Activated CD4-positive, alpha-beta T cell treated with anti-CD3 and anti-CD28 coated beads for 24 hours (primary cell): ENCODE measurements around the gene CLDN19.
"Not testable (repeated sequence)": the region's sequence is repeated elsewhere in the genome, so short reads cannot be mapped to it uniquely, and the experiment has no call there.

Experiments used
- DNase-seq, 2 donors: peaks; one replicate each; pipeline ENCODE4 v3.0.0-alpha.2; 2020; ENCODE audit warnings: low read depth in 2 of 2

The CLDN19 gene

DNA sequence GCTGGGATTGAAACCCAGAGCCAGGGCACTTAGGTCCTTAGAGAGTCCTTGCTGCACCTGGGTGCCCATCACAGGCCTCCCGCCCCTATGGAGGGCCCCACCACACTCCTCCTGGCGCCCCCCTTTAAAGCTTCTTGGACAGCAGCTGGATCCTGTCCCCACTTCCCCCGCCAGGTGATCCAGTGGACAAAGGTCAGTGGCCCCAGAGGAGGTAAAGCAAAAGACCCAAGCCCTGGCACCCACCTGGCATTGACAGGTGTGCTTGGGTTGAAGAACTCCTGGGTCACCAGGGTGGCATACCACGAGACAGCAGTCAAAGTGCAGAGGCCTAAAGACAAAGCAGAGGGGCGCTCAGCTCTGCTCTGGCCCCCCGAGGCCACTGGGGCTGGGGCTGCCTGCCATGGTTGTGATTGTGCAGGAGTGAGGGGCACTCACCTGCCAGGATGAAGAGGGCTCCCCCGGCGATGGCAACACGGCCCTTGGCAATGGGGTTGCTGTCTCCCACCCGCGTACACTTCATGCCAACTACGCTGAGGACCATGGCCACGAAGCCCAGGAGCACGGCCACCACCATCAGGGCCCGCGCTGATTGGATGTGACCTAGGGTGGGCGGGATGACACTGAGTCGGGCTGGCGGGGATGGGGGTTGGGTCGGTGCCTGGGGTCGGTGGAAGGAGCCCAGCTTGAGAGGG, 1.9 kb downstream of the CLDN19 start:
- DNase-seq = no peak

DNA sequence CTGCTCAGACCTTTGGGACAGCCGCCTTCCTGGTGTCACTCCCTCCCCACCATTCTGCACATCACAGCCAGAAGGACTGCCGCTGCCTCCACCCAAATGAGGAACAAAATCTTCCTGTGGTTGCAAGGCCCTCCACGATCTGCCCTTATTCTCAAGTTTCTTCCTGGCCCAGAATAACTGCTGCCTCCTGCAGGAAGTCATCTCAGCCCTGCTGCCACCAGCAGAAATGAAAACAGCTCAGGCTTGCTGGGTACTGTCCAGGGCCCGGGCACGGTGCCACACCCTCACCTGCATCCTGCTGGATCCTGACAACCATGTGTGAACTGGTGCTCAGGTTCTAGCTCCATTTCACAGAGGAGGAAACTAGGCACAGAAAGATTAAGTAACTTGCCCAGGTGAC, 2.8 kb downstream of the CLDN19 start:
- no peak for DNase-seq

DNA sequence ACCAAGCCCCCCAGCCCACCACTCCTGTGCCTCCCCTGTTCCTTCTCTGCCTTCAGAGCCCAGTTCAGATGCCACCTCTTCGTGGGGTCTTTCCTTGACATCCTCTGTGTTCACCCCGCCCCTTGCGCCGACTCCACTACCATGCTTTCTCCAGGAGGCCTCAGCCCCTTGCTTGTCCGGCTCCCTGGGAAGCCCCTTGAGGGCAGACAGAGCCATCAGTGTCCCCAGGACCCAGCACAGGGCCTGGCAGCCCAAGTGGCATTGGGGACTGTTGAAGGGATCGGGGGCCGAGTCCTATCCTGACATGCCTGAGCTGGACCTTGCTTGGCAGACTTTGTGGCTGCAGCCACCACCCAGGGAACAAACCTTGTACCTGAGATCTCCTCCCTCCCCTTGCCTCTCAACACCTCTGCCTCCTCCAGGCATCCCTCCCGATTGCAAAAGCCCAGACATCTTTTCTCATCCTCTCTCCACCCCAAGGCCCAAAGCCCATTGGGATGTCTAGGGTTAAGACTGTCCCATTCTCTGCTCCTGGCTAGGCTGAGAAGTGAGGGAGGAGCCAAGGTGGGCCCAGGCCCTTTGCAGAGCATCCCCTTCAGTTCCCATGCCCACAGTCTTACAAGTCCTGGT, 3.4 kb downstream of the CLDN19 start:
- DNase-seq = no peak

DNA sequence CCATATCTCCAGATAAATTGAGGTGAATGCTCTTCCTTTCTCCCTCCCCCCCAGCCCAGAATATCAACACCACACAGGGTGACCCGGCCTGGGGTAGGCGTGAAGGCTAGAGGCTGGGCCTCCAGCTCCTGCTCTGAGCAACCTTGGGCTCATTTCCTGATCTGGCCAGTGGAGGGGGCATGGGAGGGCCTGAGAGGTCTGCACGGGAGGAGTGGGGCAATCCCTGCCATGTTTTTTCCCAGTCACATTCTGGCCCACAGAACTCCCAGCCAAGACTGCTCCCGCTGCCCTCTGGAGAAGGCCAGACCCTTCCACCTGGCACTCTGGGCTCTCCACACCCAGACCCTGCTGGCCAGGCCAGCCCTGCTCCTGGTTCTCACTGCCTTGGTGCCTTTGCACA, 3.9 kb downstream of the CLDN19 start:
- no peak for DNase-seq

DNA sequence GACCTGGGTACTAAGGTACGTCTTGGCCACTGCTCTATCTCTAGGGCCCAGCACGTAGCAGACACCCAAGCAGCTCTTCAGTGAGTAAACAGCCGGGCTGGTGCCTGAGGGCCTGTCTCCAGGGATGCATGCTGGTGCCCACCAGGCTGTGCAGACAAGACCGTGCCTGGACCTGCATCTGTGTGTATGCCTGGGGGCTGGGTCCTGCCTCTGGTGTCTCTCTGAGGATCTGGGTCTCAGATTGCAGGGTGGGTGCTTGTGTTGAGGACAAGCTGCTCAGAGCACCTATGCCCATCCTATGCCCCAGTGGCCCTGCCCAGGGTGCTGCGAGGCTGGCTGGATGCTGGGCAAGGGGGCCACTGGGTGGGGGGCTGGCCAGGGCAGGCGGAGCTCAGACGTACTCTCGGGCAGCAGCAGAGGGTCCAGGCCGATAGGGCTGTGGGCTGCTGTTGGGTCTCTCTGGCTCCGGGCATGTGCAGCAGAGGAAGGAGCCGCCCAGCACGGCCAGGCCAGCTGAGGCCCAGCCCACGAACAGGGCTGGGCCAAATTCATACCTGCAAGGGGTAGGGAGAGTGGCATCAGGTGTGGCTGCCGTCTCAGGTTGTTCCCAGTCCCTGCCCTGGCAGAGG, 4.4 kb downstream of the CLDN19 start:
- DNase-seq = no peak

DNA sequence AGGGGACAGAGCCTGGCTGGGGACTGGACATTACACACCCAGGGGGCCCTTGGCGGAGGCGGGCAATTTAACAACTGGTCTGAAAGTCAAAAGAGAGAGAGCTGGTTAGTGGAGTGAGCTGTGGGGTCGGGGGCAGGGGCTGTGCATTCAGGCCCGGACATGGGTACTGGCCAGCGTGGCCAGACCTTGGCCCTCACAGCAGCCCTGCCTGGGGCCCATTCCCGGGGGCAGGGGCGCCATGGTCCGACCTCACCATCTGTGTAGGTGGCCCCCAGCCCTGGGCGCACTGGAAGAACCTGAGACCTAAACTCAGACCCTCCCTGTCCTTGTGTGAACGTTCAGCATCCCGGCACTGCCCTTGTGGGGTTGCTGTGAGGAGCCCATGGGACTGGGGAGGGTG, 5.0 kb downstream of the CLDN19 start:
- no peak for DNase-seq

DNA sequence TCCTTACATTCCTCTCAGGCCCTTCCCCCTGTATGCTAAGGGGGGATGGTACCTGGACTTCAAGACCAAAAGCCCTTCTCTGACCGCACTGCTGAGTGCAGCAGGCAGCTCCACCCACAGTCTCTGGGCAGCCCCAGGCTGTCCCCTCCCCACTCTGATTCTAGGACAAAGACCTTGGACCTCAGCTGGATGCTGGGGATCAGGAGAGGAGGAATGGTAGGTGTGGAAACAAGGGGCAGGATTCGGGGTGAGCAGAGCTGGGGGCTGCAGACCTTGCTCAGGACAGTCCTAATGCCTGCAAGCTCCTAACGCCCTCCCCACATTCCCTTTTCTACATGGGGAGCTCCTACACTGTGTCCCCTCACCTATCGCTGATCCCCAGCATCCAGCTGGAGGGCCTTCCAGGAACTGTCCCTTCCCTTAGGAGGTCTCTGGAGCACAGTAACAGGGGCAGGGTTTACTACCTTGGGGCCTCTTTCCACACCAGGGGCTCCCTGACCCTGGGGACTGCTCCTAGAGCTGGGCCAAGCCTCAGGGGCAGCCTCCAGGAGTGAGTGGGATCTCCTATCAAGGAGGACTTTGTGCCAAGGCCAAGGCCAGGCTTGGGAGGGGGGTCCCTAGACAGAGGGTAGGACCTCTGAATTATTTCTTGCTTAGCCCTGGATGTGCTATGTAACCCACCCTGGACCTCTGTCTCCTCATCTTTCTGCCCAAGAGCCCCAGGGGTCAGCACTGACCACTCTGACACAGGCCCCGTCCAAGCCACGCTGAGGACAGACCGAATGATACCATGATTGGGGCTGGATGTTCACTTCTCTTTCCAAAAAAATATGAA, 5.6 kb downstream of the CLDN19 start:
- DNase-seq = no peak

DNA sequence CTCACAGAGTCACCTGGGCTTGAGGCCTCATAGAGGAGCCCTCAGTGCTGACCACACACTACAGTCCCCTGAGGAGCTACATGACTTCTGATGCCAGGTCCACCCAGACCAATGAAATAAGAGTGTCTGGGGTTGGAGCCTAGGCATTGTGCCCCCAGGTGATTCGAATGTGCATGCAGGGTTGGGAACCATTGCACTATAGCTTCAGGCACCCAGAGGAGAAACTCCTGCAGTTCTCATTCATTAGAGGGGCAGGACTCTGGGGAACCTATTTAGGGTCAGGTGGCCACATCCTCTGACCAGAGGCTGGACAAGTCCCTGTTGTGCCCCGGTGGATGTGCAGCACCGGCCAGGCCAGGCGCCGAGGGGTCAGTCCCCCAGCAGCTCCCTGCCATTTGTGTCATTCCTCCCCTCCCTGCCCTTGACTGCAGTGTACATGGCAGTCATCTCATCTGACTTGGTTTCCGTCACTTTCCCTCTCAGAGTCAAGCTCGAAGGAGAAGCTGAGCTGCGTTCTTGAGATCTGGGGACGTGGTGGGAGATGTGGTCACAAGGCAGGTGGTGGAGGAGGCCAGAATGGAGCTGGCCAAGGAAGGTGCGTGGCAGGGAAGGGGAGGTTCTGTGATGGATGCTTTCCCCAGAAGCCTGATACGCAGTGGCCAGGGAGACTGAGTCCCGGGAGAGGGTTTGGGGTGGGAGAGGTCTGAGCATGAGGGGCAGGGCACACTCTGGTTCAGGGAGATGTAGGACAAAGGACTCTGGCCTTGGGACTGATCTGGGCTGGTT, 6.4 kb downstream of the CLDN19 start:
- no peak for DNase-seq

DNA sequence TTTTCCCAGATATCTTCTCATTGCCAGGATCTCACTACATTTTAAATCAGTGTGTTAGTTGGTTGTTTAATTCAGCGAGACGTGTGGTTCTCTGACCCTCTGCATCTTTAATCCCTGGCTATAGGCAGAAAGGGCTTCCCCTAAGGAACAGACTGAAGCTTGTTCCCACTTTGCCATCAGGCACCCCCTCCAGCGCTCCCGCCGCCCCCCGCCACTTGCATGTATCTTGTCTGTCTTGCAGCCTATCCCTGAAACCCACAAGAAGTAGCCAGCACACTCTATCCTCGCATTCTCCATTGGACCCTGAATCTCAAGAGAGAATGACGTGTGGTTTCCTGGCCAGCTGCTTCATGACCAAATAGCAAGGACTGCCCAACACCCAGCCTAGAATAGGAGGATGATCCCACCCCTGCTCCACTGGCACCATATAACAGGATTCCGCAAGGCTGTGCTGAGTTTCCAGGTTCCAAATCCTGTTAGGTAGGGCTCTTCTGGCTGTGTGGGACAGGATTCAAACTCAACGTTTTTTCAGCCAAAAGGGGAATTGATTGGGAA, 7.8 kb downstream of the CLDN19 start:
- no peak for DNase-seq

DNA sequence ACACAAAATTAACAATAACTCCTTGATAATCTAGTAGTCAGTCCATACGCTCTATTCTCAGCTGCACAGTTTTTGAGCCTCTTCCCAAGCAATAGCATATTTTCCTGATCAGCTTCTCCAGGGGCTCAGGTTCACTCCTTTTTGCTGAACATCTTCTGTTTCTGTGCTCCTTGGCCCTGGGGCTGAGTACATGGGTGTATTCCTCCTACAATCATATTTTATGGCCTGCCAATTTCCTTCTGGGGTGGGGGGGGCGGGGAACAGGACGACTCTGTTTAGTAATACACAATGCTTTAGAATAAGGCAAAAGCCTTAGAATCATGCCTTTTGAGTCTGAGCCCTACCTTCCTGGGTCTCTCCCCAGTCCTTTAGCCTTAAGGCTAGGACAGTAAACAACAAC, 8.5 kb downstream of the CLDN19 start:
- no peak for DNase-seq

DNA sequence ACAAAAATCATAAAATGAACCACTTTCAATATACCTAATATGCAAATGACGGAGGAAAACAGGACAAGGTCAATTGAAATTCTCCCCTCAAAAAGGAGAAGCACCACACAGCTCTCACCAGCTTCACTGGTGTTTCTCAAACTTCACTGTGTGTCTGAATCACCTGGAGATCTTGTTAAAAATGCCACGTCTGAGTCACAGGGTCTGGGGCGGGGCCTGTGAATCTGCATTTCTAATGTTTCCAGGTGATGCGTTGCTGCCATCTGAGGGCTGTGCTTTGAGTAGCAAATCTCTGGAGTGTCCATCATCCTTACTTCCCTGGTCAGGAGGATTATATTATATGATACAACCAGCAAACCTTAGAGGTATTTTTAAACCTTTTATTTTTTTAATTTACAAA, 9.0 kb downstream of the CLDN19 start:
- peak; percentile 42 to 57 for DNase-seq

DNA sequence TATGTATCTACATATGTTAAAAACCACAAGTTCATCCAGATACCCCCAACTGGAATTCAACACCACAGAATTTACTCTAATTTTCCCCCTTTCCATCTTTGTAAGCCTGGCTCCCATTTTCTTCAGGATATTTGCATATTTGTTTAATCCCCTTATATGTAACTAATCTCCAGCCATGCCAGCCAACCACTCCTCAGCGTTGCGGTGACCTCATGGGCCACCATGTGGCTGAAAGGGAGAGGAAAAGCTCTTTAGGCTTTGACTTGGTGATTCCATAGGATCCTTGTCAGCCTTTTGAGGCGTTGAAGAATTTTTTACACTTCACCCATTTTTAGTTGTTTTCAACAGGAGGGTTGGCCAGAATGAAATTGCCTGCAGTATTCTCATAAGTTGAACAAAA, 10.0 kb downstream of the CLDN19 start:
- no peak for DNase-seq

DNA sequence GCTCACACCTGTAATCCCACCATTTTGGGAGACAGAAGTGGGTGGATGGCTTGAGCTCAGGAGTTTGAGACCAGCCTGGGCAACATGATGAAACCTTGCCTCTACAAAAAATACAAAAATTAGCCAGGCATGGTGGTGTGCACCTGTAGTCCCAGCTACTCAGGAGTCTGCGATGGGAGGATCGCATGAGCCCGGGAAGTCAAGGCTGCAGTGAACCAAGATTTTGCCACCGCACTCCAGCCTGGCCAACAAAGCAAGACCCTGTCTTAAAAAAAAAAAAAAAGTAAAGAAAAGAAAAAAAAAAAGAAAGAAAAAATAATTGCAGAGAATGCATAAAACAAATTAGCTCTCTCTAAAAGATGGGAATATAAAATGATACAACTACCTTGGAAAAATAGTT, 14.2 kb downstream of the CLDN19 start:
- not testable (repeated sequence) for DNase-seq

DNA sequence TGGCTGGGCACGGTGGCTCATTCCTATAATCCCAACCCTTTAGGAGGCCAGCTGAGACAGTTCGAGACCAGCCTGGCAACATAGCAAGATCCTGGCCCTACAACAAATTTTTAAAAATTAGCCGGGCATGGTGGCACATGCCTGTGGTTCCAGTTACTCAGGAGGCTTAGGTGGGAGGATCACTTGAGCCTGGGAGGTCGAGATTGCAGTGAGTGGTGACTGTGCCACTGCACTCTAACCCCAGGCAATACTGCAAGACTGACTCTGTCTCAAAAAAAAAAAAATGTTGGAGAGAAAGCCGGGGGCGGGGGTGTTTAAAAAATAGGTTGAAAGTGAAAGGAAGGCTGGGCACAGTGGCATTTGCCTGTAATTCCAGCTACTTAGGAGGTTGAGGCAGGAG, 16.5 kb downstream of the CLDN19 start:
- no peak for DNase-seq

DNA sequence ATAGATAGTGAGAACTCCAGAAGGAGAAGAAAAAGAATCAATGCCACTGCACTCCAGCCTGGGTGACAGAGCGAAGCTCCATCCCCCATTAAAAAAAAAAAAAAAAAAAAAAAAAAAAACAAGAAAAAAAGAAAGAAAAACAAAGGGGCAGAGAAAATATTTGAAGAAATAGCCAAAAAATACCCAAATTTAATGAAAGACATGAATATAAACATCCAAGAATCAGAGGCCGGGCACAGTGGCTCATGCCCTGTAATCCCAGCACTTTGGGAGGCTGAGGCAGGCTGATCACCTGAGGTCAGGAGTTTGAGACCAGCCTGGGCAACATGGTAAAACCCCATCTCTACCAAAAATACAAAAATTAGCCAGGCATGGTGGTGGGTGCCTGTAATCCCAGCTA, 17.6 kb downstream of the CLDN19 start:
- DNase-seq = not testable (repeated sequence)

DNA sequence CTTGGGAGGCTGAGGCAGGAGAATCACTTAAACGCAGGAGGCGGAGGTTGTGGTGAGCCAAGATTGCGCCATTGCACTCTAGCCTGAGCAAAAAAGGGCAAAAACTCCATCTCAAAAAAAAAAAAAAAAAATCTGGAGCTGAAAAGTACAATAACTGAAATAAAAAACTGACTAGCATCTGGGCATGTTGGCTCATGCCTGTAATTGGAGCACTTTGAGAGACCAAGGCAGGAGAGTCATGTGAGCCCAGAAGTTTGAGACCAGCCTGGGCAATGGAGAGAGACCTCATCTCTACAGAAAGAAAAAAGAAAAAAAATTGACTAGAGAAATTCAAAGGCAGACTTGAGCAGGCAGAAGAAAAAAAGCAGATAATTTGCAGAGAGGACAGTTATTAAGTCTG, 18.1 kb downstream of the CLDN19 start:
- DNase-seq = no peak

DNA sequence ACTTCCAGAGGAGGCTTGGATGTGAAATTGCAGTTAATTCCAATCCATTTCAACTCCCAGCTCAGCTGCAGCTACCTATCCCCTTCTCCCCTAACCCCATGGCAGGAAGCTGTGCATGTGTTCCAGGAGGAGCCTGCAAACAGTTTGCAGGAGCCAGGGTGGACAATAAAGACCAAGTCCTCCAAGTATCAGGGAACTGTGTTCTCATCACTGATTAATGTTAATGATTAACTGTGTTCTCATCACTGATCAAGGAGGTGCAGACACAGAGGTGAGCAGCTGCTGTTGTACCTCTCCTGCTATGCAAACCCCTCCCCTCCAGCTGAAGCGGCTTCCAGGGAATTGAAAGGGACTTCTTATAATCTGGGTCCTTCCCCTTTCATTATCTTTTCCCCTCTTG, 19.2 kb downstream of the CLDN19 start:
- DNase-seq = no peak

DNA sequence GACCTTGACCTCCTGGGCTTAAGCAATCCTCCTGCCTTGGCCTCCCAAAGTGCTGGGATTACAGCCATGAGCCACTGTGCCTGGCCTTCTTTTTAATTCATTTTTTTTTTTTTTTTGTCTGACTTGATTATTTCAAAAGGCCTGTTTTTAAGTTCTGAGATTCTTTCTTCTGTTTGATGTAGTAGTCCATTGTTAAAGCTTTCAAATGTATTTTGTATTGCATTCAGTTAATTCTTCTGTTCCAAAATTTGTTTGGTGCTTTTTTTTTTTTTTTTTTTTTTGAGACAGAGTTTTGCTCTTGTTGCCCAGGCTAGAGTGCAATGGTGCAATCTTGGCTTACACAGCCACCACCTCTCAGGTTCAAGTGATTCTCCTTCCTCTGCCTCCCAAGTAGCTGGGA, 25.6 kb downstream of the CLDN19 start:
- not testable (repeated sequence) for DNase-seq

DNA sequence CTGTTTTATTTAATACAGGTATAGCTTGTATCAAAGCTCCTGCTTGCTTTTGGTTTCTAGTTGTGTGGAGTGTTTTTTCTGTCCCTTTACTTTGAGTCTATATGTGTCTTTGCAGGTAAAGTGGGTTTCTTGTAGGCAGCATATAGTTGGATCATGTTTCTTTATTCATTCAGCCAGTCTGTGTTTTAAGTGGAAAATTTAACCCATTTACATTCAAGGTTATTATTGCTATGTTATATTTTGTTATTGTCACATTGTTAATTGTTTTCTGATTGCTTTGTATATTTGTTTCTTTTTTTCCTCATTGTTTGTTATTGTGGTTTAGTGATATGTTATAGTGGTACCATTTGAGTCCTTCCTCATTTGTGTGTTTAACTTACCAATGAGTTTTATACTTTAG, 26.7 kb downstream of the CLDN19 start:
- no peak for DNase-seq

DNA sequence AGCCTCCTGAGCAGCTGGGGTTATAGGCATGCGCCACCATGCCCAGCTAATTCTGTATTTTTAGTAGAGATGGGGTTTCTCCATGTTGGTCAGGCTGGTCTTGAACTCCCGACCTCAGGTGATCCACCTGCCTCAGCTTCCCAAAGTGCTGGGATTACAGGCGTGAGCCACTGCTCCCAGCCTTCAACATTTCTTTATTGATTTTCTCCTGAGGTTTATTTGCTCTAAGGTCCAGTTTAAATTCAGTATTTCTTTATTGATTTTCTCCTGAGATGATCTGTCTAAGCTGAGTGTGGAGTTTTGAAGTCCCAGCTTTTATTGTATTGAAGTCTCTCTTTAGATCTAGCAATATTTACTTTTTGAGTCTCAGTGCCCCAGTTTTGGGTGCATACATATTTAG, 27.2 kb downstream of the CLDN19 start:
- not testable (repeated sequence) for DNase-seq

DNA sequence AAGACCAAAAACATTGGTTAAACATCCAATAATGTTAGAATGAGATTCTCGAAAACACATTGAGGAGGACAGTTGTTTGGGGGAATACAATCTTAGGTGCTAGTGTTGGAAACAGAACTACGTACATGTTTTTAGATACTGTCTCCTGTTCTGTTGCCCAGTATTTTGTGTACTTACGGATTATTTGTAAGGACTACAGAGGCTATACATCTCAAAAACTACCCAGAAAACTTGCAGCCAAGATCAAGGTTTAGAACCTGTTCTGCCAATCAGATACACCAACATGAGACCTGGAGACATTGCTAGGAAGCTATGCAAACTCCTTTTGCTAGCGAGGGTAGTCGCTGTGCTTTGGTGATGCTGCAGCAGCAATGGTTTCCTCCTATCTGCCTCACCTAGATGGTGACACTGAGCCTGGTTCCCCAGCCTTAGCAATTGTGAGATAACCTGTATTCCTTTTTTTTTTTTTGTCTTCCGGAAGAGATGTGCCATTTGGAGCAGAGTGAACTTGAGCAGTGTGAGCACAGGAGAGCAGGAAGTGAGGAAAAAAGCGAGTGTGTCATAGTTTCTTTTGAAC, 36.1 kb downstream of the CLDN19 start:
- DNase-seq = no peak
